Uterus (tissue), 4 donors: ENCODE measurements around the gene GSTO2. TPM values are rescaled to one million over a fixed set of nuclear protein-coding genes. Genes with fewer than 3 reads are reported as not detected.

Experiments used
- DNase-seq, 2 donors: peaks; one replicate each; pipeline ENCODE4 v3.0.0-alpha.2; 2019 to 2020
- H3K27ac ChIP-seq, 2 donors: fragments of 200-600 bp; sonication (generic); 1 replicate in 1 of 2; 2 replicates in 1 of 2; pipeline ENCODE4 v1.5.1; 2016 to 2018
- H3K27me3 ChIP-seq, 2 donors: fragments of 200-600 bp; sonication (generic); one replicate each; pipeline ENCODE4 v1.5.1; 2018 to 2019; ENCODE audit warnings: control low read depth in 1 of 2
- H3K36me3 ChIP-seq, 2 donors: fragments of 200-600 bp; sonication (generic); one replicate each; pipeline ENCODE4 v1.5.1; 2019; ENCODE audit warnings: control low read depth in 1 of 2
- H3K4me1 ChIP-seq, 2 donors: fragments of 200-600 bp; sonication (generic); one replicate each; pipeline ENCODE4 v1.5.1; 2018 to 2019; ENCODE audit warnings: control low read depth in 1 of 2
- H3K4me3 ChIP-seq, 2 donors: fragments of 200-600 bp; sonication (generic); 1 replicate in 1 of 2; 2 replicates in 1 of 2; pipeline ENCODE4 v1.5.1; 2018 to 2019; ENCODE audit warnings: mild to moderate bottlenecking in 1 of 2
- H3K9me3 ChIP-seq, 2 donors: fragments of 200-600 bp; sonication (generic); one replicate each; pipeline ENCODE4 v1.5.1; 2019; ENCODE audit warnings: control low read depth in 1 of 2
- CTCF ChIP-seq, 4 experiments: fragments of 200-600 bp in 2 of 4; fragments of 450-650 bp in 2 of 4; sonication (generic) in 2 of 4; IDR thresholded peaks; one replicate each; pipeline ENCODE4 v1.5.1; 2016 to 2019; ENCODE audit warnings: antibody characterized with exemption in 4 of 4, mild to moderate bottlenecking in 2 of 4, moderate library complexity in 1 of 4
- POLR2A ChIP-seq, 2 donors: fragments of 450-650 bp; IDR thresholded peaks; one replicate each; pipeline ENCODE4 v1.6.1; 2016; ENCODE audit warnings: antibody characterized with exemption in 2 of 2, mild to moderate bottlenecking in 1 of 2, moderate library complexity in 1 of 2
- intact Hi-C: fragments of 100-400 bp; cut with DNase I; formaldehyde crosslinking; loops from one replicate; pipeline ENCODE4 v1.15.1; 2023; ENCODE audit warnings: low total_unique reads
- total RNA-seq, 4 donors: library from RNA; depleted of rRNA in 3 of 4; stranded (reverse); fragments of >200 nt in 3 of 4; gene quantifications; one replicate each; pipeline versions ENCODE4 v1.1.0 to v1.2.4, GENCODE V29; 2014 to 2023
- donor health status: DM: yes; HTN: yes; CAD: no.

GSTO2 gene
- total RNA-seq, 4 donors from 2014 or later: under 0.01 to 10.6 (median 5.6) TPM; not detected in 1

GRCh38 chr10:104231784-104232612, 37.0 kb upstream of the GSTO2 start, which contains the start of gene CFAP43:
Gene CFAP43 (minus strand): TSS chr10:104232364. CDS start chr10:104232246, 118 bp downstream.
- Histone ChIP-seq H3K27ac (peak within 1 kb of the TSS in 1 of 2 donors; percentile 51), H3K4me1 (no peaks in the 10 kb centered on the region), H3K27me3 (no peaks in the 10 kb centered on the region), H3K9me3 (no peaks in the 10 kb centered on the region), H3K4me3 (peak within 1 kb of the TSS; percentile 60 to 78), H3K36me3 (no peaks in the 10 kb centered on the region)
- peak in 1 of 4 experiments; percentile 10 for TF ChIP-seq CTCF (IDR thresholded peaks at IDR 0.05)
- TF ChIP-seq POLR2A (IDR thresholded peaks at IDR 0.05): peak; percentile 40 to 68
- intact Hi-C loops: no loop called here
- peak; percentile 98 for DNase-seq

GRCh38 chr10:104232613-104233102, 36.3 kb upstream of the GSTO2 start:
- Histone ChIP-seq H3K4me1 (no peaks in the 10 kb centered on the region), H3K27ac (no peak overlapping the region), H3K4me3 (peak overlapping the region; percentile 60 to 78), H3K36me3 (no peaks in the 10 kb centered on the region), H3K27me3 (no peaks in the 10 kb centered on the region), H3K9me3 (no peaks in the 10 kb centered on the region)
- peak in 1 of 2 donors; percentile 21 for DNase-seq
- intact Hi-C loops: no loop called here
- TF ChIP-seq CTCF (IDR thresholded peaks at IDR 0.05): no peak
- TF ChIP-seq POLR2A (IDR thresholded peaks at IDR 0.05): no peak

- DNase-seq: no peak
- Histone ChIP-seq H3K27me3 (no peaks in the 10 kb centered on the region), H3K4me1 (no peaks in the 10 kb centered on the region), H3K36me3 (no peaks in the 10 kb centered on the region), H3K4me3 (no peak overlapping the region), H3K9me3 (no peaks in the 10 kb centered on the region), H3K27ac (no peak overlapping the region)
- TF ChIP-seq CTCF (IDR thresholded peaks at IDR 0.05): no peak
- TF ChIP-seq POLR2A (IDR thresholded peaks at IDR 0.05): no peak
- intact Hi-C loops: no loop called here
Measured at GRCh38 chr10:104233817-104234216, 35.2 kb upstream of the GSTO2 start.

DNA sequence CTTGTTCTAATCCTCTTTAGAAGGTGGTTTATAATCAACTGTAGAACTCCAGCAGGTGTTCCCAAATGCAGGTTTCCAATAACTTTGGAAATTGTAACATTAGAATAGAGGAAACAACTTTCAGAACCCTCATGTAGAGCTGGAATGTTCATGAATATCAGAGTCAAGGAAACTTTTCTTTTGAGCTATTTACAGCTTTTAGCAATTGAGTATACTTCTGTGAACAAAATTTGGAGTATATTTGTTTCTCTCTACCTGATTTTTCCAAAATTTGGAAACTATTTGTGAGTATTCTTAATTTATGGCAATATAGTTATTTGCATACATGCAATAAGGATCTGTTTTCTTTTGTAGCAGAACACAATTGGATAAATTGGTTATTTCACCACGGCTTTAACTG, 34.0 kb upstream of the GSTO2 start:
- H3K27ac ChIP-seq: no peak overlapping the region
- intact Hi-C loops: no loop called here
- no peaks in the 10 kb centered on the region for H3K27me3 ChIP-seq
- no peaks in the 10 kb centered on the region for H3K36me3 ChIP-seq
- no peak for DNase-seq
- H3K4me3 ChIP-seq: no peak overlapping the region
- TF ChIP-seq CTCF (IDR thresholded peaks at IDR 0.05): no peak
- TF ChIP-seq POLR2A (IDR thresholded peaks at IDR 0.05): no peak
- H3K9me3 ChIP-seq: no peaks in the 10 kb centered on the region
- no peaks in the 10 kb centered on the region for H3K4me1 ChIP-seq

GRCh38 chr10:104235801-104236200, 33.2 kb upstream of the GSTO2 start:
- Histone ChIP-seq H3K9me3 (no peaks in the 10 kb centered on the region), H3K4me1 (no peaks in the 10 kb centered on the region), H3K27ac (no peak overlapping the region), H3K27me3 (no peaks in the 10 kb centered on the region), H3K36me3 (no peaks in the 10 kb centered on the region), H3K4me3 (no peak overlapping the region)
- DNase-seq: no peak
- TF ChIP-seq POLR2A (IDR thresholded peaks at IDR 0.05) (no peak), CTCF (IDR thresholded peaks at IDR 0.05) (no peak)
- intact Hi-C loops: no loop called here
